IPS-18c (cell line): ENCODE measurements around the gene LGALS7.
"Not testable (repeated sequence)": the region's sequence is repeated elsewhere in the genome, so short reads cannot be mapped to it uniquely, and the experiment has no call there.

Experiments used
- H3K4me3 ChIP-seq: 2 replicates; pipeline ENCODE4 v1.7.0; 2013; ENCODE audit warnings: low read depth, mild to moderate bottlenecking, low read length, moderate library complexity; ENCODE audit not compliant: insufficient read depth
- H3K9me3 ChIP-seq: one replicate; pipeline ENCODE4 v1.6.1; 2013; ENCODE audit warnings: mild to moderate bottlenecking, low read length, moderate library complexity; ENCODE audit not compliant: control insufficient read depth, insufficient read depth

The LGALS7 gene

DNA sequence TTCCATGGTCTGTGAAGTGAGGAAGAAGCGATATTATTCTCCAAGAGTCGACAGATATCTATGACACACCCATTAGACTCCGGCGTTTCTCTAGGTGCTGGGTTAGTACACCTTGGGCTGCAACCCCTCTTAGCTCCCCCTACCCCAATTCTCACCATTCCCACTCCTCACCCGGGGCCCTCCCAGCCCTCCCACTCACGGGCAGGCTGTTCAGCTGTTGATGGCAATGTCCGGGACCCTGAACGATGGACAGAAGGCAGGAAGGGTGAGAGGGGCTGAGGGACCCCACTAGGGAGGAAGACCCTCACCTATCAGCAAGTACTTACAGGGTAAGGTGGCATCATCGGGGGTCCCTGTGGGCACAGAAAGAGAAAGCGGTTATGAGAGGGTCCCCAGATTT is 30.2 kb upstream of the LGALS7 start:
- H3K9me3 ChIP-seq, result no peaks in the 10 kb centered on the region

GRCh38 chr19:38801359-38802095 is 28.2 kb upstream of the LGALS7 start:
- H3K9me3 ChIP-seq, result no peaks in the 10 kb centered on the region
- H3K4me3 ChIP-seq, result no peak overlapping the region

More for the DNA sequence above, 30.2 kb upstream of the LGALS7 start:
- H3K4me3 ChIP-seq, result no peak overlapping the region

GRCh38 chr19:38800577-38801347 is 27.4 kb upstream of the LGALS7 start:
- Histone ChIP-seq H3K4me3 (no peak overlapping the region), H3K9me3 (no peaks in the 10 kb centered on the region)

DNA sequence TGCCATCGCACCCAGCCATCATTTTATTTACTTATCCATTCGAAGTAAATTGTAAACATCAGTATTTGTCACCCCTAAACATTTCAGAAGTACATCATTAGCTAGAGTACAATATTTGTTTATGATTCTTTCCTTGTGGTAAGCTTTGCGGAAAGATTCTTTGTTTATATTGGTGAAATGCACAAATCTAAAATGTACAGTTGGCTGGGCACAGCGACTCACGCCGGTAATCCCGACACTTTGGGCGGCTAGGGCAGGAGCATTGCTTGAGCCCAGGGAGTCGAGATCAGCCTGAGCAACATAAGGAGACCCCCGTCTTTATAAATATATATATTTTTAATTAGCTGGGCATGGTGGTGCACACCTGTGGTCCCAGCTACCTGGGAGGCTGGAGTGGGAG is 25.8 kb upstream of the LGALS7 start:
- Histone ChIP-seq H3K4me3 (no peak overlapping the region), H3K9me3 (no peaks in the 10 kb centered on the region)

DNA sequence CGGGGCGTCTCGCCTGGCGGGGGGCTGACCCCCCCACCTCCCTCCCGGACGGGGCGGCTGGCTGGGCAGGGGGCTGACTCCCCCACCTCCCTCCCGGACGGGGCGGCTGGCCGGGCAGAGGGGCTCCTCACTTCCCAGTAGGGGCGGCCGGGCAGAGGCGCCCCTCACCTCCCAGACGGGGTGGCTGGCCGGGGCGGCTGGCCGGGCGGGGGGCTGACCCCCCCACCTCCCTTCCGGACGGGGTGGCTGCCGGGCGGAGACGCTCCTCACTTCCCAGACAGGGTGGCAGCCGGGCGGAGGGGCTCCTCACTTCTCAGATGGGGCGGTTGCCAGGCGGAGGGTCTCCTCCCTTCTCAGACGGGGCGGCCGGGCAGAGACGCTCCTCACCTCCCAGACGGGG is 24.5 kb upstream of the LGALS7 start:
- H3K9me3 ChIP-seq, H3K4me3 ChIP-seq: not testable (repeated sequence)

DNA sequence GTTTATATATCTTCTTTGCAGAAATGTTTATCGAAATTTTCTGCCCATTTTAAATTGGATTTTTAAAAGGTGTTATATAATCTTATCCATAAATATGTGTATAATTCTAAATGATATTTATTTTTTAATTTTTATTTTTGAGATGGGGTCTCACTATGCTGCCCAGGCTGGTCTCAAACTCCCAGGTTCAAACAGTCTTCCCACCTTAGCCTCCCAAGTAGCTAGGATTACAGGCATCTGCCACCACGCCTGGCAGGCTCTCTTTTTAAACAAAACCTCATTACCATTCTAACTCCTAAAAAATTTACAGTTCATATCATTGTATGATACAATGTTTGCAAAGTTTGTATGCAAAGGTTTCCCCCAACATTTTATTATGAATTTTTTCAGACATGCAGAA is 22.8 kb upstream of the LGALS7 start:
- Histone ChIP-seq H3K9me3 (no peaks in the 10 kb centered on the region), H3K4me3 (no peak overlapping the region)

- Histone ChIP-seq H3K4me3 (no peak overlapping the region), H3K9me3 (no peaks in the 10 kb centered on the region)
Observed at GRCh38 chr19:38795549-38795948, 22.2 kb upstream of the LGALS7 start.

DNA sequence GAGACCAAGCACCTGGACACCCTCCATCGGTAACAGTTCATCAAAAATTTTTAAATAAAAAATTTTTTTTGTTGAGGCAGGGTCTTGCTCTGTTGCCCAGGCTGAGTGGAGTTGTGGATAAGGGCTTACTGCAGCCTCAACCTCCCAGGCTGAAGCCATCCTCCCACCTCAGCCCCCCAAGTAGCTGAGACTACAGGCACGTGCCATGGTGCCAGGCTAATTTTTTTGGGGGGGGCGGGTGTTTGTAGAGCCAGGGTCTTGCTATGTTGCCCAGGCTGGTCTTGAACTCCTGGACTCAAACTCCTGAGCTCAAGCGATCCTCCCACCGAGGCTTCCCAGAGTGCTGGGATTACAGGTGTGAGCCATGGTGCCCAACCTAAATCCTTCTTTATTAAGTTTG is 20.4 kb upstream of the LGALS7 start:
- Histone ChIP-seq H3K9me3 (no peaks in the 10 kb centered on the region), H3K4me3 (no peak overlapping the region)

- no peaks in the 10 kb centered on the region for H3K9me3 ChIP-seq
- no peak overlapping the region for H3K4me3 ChIP-seq
Observed at GRCh38 chr19:38793177-38793576, 19.9 kb upstream of the LGALS7 start.

- Histone ChIP-seq H3K4me3 (peak overlapping the region; percentile 28; the same call in 1 of the 2 replicates), H3K9me3 (no peaks in the 10 kb centered on the region)
Observed at GRCh38 chr19:38792250-38793111, 19.2 kb upstream of the LGALS7 start.

GRCh38 chr19:38791451-38792064 is 18.2 kb upstream of the LGALS7 start:
- not testable (repeated sequence) for H3K9me3 ChIP-seq, H3K4me3 ChIP-seq

- H3K9me3 ChIP-seq, H3K4me3 ChIP-seq: not testable (repeated sequence)
Observed at GRCh38 chr19:38790507-38791403, 17.4 kb upstream of the LGALS7 start.

- Histone ChIP-seq H3K9me3 (no peaks in the 10 kb centered on the region), H3K4me3 (no peak within 1 kb of the TSS)
Observed at GRCh38 chr19:38788478-38789243, 15.3 kb upstream of the LGALS7 start, which contains the start of gene LGALS7B. Gene LGALS7B, plus strand, starts transcription at chr19:38789200. Its CDS starts 27 bp downstream, at chr19:38789227.

- H3K4me3 ChIP-seq, result no peak overlapping the region
Observed at GRCh38 chr19:38786572-38787265, 13.4 kb upstream of the LGALS7 start.

GRCh38 chr19:38786061-38786460 is 12.7 kb upstream of the LGALS7 start:
- not testable (repeated sequence) for H3K4me3 ChIP-seq, H3K9me3 ChIP-seq

More at GRCh38 chr19:38786572-38787265, 13.4 kb upstream of the LGALS7 start:
- no peaks in the 10 kb centered on the region for H3K9me3 ChIP-seq
